GM23248 (cell line): ENCODE data around the gene SNX3. TPM values are rescaled to one million over a fixed set of nuclear protein-coding genes. Genes with fewer than 3 reads are reported as not detected.

Experiments used
- DNase-seq: peaks from one replicate; pipeline ENCODE4 v3.0.0-alpha.2; 2015
- H2AFZ ChIP-seq: fragments of 200-600 bp; sonication (generic); 2 replicates; pipeline ENCODE4 v1.6.1; 2016; ENCODE audit warnings: antibody characterized with exemption
- H3F3A ChIP-seq: fragments of 200-600 bp; sonication (generic); 2 replicates; pipeline ENCODE4 v1.6.1; 2016; ENCODE audit warnings: mild to moderate bottlenecking, antibody characterized with exemption, mixed run types; ENCODE audit not compliant: insufficient read depth
- H3K27ac ChIP-seq: fragments of 200-600 bp; sonication (generic); 2 replicates; pipeline ENCODE4 v1.5.1; 2016; ENCODE audit warnings: mild to moderate bottlenecking
- H3K27me3 ChIP-seq: fragments of 200-600 bp; sonication (generic); replicated peaks from 2 replicates; pipeline ENCODE4 v1.6.1; 2016; ENCODE audit warnings: mild to moderate bottlenecking; ENCODE audit not compliant: insufficient read depth
- H3K36me3 ChIP-seq: fragments of 200-600 bp; sonication (generic); 2 replicates; pipeline ENCODE4 v1.6.1; 2016; ENCODE audit warnings: low read depth, mild to moderate bottlenecking
- H3K4me1 ChIP-seq: fragments of 200-600 bp; sonication (generic); 2 replicates; pipeline ENCODE4 v1.6.1; 2016; ENCODE audit warnings: mild to moderate bottlenecking; ENCODE audit not compliant: insufficient read depth
- H3K4me2 ChIP-seq: fragments of 200-600 bp; sonication (generic); one replicate; pipeline ENCODE4 v1.6.1; 2016; ENCODE audit warnings: mild to moderate bottlenecking; ENCODE audit not compliant: unreplicated experiment
- H3K4me3 ChIP-seq: fragments of 200-600 bp; sonication (generic); 2 replicates; pipeline ENCODE4 v1.5.1; 2016; ENCODE audit warnings: mild to moderate bottlenecking
- H3K79me2 ChIP-seq: fragments of 200-600 bp; sonication (generic); 2 replicates; pipeline ENCODE4 v1.6.1; 2016; ENCODE audit warnings: mild to moderate bottlenecking; ENCODE audit not compliant: insufficient read depth
- H3K9ac ChIP-seq: fragments of 200-600 bp; sonication (generic); 2 replicates; pipeline ENCODE4 v1.6.1; 2016; ENCODE audit warnings: mild to moderate bottlenecking
- H3K9me2 ChIP-seq: fragments of 200-600 bp; sonication (generic); 2 replicates; pipeline ENCODE4 v1.6.1; 2016; ENCODE audit warnings: mixed run types, mild to moderate bottlenecking, moderate library complexity; ENCODE audit not compliant: insufficient read depth
- H3K9me3 ChIP-seq: fragments of 200-600 bp; sonication (generic); one replicate; pipeline ENCODE4 v1.6.1; 2017; ENCODE audit warnings: low read depth
- H4K20me1 ChIP-seq: fragments of 200-600 bp; sonication (generic); 2 replicates; pipeline ENCODE4 v1.6.0; 2016; ENCODE audit not compliant: insufficient read depth
- EZH2 ChIP-seq: fragments of 200-600 bp; sonication (generic); IDR thresholded peaks from 2 replicates; pipeline ENCODE4 v1.6.1; 2018; ENCODE audit warnings: antibody characterized with exemption, mild to moderate bottlenecking; ENCODE audit not compliant: insufficient read depth, poor library complexity, severe bottlenecking
- EZH2phosphoT487 ChIP-seq: fragments of 200-600 bp; sonication (generic); IDR thresholded peaks from 2 replicates; pipeline ENCODE4 v1.6.1; 2018; ENCODE audit warnings: antibody characterized with exemption, moderate library complexity, mild to moderate bottlenecking, low read depth; ENCODE audit not compliant: insufficient read depth
- WGBS, 2 experiments: methylation state at CpG; one replicate each; pipeline ENCODE4 v1.1.6; 2015 to 2017; ENCODE audit warnings: low lambda C conversion rate in 2 of 2, low coverage in 1 of 2; ENCODE audit errors: missing lambda C conversion rate in 2 of 2; 5-methylcytosine and 5-hydroxymethylcytosine counted together
- in situ Hi-C: fragments of 300-500 bp; cut with MboI; formaldehyde crosslinking; loops from 2 replicates; pipeline ENCODE4 v1.15.0; 2020
- polyA plus RNA-seq: library from polyadenylated mRNA; unstranded; fragments of >200 nt; fragmentation: Nextera tagmentation; extraction: Ambion mirVana; gene quantifications from 2 replicates; pipeline ENCODE4 v1.2.1, GENCODE V29; 2016
- total RNA-seq: library from RNA; depleted of rRNA; stranded (reverse); fragments of >200 nt; shearing (Covaris generic); gene quantifications from 2 replicates; pipeline ENCODE4 v1.2.3, GENCODE V29; 2014

The SNX3 gene
- total and polyA plus RNA-seq, 2 experiments from 2014 or later: 236 to 403 TPM

GRCh38 chr6:108203189-108204112, 57.4 kb downstream of the SNX3 start:
- DNase-seq: no peak
- no peak overlapping the region for H3K9ac ChIP-seq
- 0 out of 2 replicates have a peak, but pooled peaks cover 5% of the 10 kb centered on the region for H3F3A ChIP-seq
- no peaks in the 10 kb centered on the region for H4K20me1 ChIP-seq
- H3K9me3 ChIP-seq: no peaks in the 10 kb centered on the region
- TF ChIP-seq EZH2phosphoT487 (no peak), EZH2 (no peak)
- in situ Hi-C loops: no loop called here
- no peak overlapping the region for H3K4me3 ChIP-seq
- no peaks in the 10 kb centered on the region for H3K4me1 ChIP-seq
- no peak overlapping the region for H3K27ac ChIP-seq
- no peak overlapping the region for H3K4me2 ChIP-seq
- 75 to 76% methylated on average over 14 of the region's 14 CpGs for WGBS, 2 experiments
- no peak overlapping the region for H2AFZ ChIP-seq
- no peaks in the 10 kb centered on the region for H3K79me2 ChIP-seq
- 0 out of 2 replicates have a peak, but pooled peaks cover 6% of the 10 kb centered on the region for H3K36me3 ChIP-seq
- H3K9me2 ChIP-seq: no peaks in the 10 kb centered on the region
- H3K27me3 ChIP-seq: no peaks in the 10 kb centered on the region

- Histone ChIP-seq H3K4me3 (no peak overlapping the region), H2AFZ (no peak overlapping the region), H3K9ac (no peak overlapping the region), H3K9me3 (no peaks in the 10 kb centered on the region), H3K27ac (no peak overlapping the region), H3K36me3 (no peaks in the 10 kb centered on the region), H3K4me2 (no peak overlapping the region), H3K79me2 (no peaks in the 10 kb centered on the region), H3F3A (no peaks in the 10 kb centered on the region), H3K27me3 (no peaks in the 10 kb centered on the region), H3K9me2 (no peaks in the 10 kb centered on the region), H4K20me1 (no peaks in the 10 kb centered on the region), H3K4me1 (no peaks in the 10 kb centered on the region)
- in situ Hi-C loops: no loop called here
- no peak for DNase-seq
- TF ChIP-seq EZH2: no peak
- TF ChIP-seq EZH2phosphoT487: no peak
- 81 to 85% methylated on average over 7 of the region's 7 CpGs for WGBS, 2 experiments
Observed at GRCh38 chr6:108200631-108201030, 60.2 kb downstream of the SNX3 start.

GRCh38 chr6:108200186-108200585, 60.7 kb downstream of the SNX3 start:
- no peaks in the 10 kb centered on the region for H4K20me1 ChIP-seq
- no peaks in the 10 kb centered on the region for H3K9me3 ChIP-seq
- no peaks in the 10 kb centered on the region for H3K27me3 ChIP-seq
- H2AFZ ChIP-seq: no peak overlapping the region
- no peaks in the 10 kb centered on the region for H3K79me2 ChIP-seq
- H3K27ac ChIP-seq: no peak overlapping the region
- H3K36me3 ChIP-seq: no peaks in the 10 kb centered on the region
- no peaks in the 10 kb centered on the region for H3K9me2 ChIP-seq
- in situ Hi-C loops: no loop called here
- no peaks in the 10 kb centered on the region for H3K4me1 ChIP-seq
- WGBS, 2 experiments: 90 to 93% methylated on average over 8 of the region's 8 CpGs
- no peak for TF ChIP-seq EZH2phosphoT487
- TF ChIP-seq EZH2: no peak
- H3K4me2 ChIP-seq: no peak overlapping the region
- no peak overlapping the region for H3K9ac ChIP-seq
- no peak for DNase-seq
- no peaks in the 10 kb centered on the region for H3F3A ChIP-seq
- no peak overlapping the region for H3K4me3 ChIP-seq

GRCh38 chr6:108198761-108199498, 61.9 kb downstream of the SNX3 start:
- H2AFZ ChIP-seq: no peak overlapping the region
- H3K36me3 ChIP-seq: no peaks in the 10 kb centered on the region
- no peak overlapping the region for H3K27ac ChIP-seq
- no peaks in the 10 kb centered on the region for H3K27me3 ChIP-seq
- no peaks in the 10 kb centered on the region for H3K9me3 ChIP-seq
- no peak overlapping the region for H3K9ac ChIP-seq
- H4K20me1 ChIP-seq: no peaks in the 10 kb centered on the region
- TF ChIP-seq EZH2 (no peak), EZH2phosphoT487 (no peak)
- no peaks in the 10 kb centered on the region for H3K4me1 ChIP-seq
- WGBS, 2 experiments: 61 to 62% methylated on average over 17 to 19 of the region's 19 CpGs
- H3K4me3 ChIP-seq: no peak overlapping the region
- in situ Hi-C loops: no loop called here
- H3K79me2 ChIP-seq: no peaks in the 10 kb centered on the region
- DNase-seq: no peak
- H3K9me2 ChIP-seq: no peaks in the 10 kb centered on the region
- no peaks in the 10 kb centered on the region for H3F3A ChIP-seq
- no peak overlapping the region for H3K4me2 ChIP-seq
